D721Med (cell line): ENCODE results near the gene CYP4F8.

Experiments
- DNase-seq: peaks from one replicate; pipeline ENCODE4 v3.0.0; 2011; ENCODE audit warnings: low spot score; ENCODE audit not compliant: insufficient read length
- FAIRE-seq: peaks from 2 replicates; lab custom pipeline; 2011; peaks lifted over from hg19 to GRCh38; lab: Jason Lieb, UNC
- CTCF ChIP-seq: IDR thresholded peaks from 2 replicates; pipeline ENCODE4 v1.5.1; 2012; ENCODE audit warnings: mild to moderate bottlenecking, control low read depth; ENCODE audit not compliant: insufficient read depth; ENCODE audit errors: missing control alignments

CYP4F8 gene

GRCh38 chr19:15614507-15615379 is at the start of gene CYP4F8:
CYP4F8 (plus strand) TSS chr19:15615218; CDS start chr19:15615617, 399 bp downstream.
- no peak for TF ChIP-seq CTCF
- DNase-seq (no peak), FAIRE-seq (no peak)

- TF ChIP-seq CTCF, result no peak
- FAIRE-seq (no peak), DNase-seq (no peak)
These were observed 44.6 kb upstream of the CYP4F8 start for GRCh38 chr19:15570420-15570819.

- DNase-seq, result no peak
- TF ChIP-seq CTCF, result no peak
- FAIRE-seq, result no peak
These were observed 39.6 kb upstream of the CYP4F8 start for GRCh38 chr19:15575406-15575805.

- DNase-seq, result no peak
- no peak for TF ChIP-seq CTCF
- FAIRE-seq, result no peak
These were observed 38.4 kb upstream of the CYP4F8 start for GRCh38 chr19:15576526-15577156.

GRCh38 chr19:15577184-15577771 is 37.7 kb upstream of the CYP4F8 start:
- no peak for DNase-seq
- no peak for TF ChIP-seq CTCF
- no peak for FAIRE-seq

GRCh38 chr19:15583346-15583745 is 31.7 kb upstream of the CYP4F8 start:
- FAIRE-seq, result no peak
- TF ChIP-seq CTCF, result no peak
- no peak for DNase-seq
